K562 (cell line): ENCODE measurements around the gene CD151. TPM values are rescaled to one million over a fixed set of nuclear protein-coding genes. Genes with fewer than 3 reads are reported as not detected.

Experiments used
- AFF4 ChIP-seq: sonication (generic); formaldehyde crosslinking; IDR thresholded peaks from 2 replicates; pipeline ENCODE4 v1.8.0; 2023; ENCODE audit warnings: mild to moderate bottlenecking, missing genetic modification reagents
- CTCF ChIP-seq, 3 experiments: IDR thresholded peaks in 2 of 3; conservative IDR thresholded peaks in 1 of 3; 2 replicates each; pipeline ENCODE4 v1.5.1; 2011 to 2012; ENCODE audit warnings: low read length in 3 of 3, mild to moderate bottlenecking in 3 of 3, control low read depth in 2 of 3, improper control_type of control experiment in 1 of 3, inconsistent platforms in 1 of 3, low read depth in 1 of 3, mixed read lengths in 1 of 3, moderate library complexity in 1 of 3; ENCODE audit not compliant: insufficient read depth in 2 of 3
- HEY1 ChIP-seq: fragments of 250-450 bp; sonication (Bioruptor Pico); IDR thresholded peaks from 2 replicates; pipeline ENCODE4 v1.5.0; 2020; ENCODE audit warnings: mild to moderate bottlenecking, moderate library complexity, borderline replicate concordance
- HNRNPLL ChIP-seq: fragments of 200-400 bp; formaldehyde crosslinking; IDR thresholded peaks from 2 replicates; pipeline ENCODE4 v1.6.1; 2017; ENCODE audit warnings: low read length, low read depth, mild to moderate bottlenecking; ENCODE audit not compliant: poor library complexity, severe bottlenecking
- NRF1 ChIP-seq, 2 experiments: fragments of 450-650 bp; IDR thresholded peaks in 1 of 2; conservative IDR thresholded peaks in 1 of 2; 2 replicates each; pipeline ENCODE4 v1.6.1; 2014; ENCODE audit warnings: mild to moderate bottlenecking in 2 of 2
- SOX6 ChIP-seq: fragments of 450-650 bp; IDR thresholded peaks from 2 replicates; pipeline ENCODE4 v1.6.1; 2014; ENCODE audit warnings: mild to moderate bottlenecking
- ZBTB33 ChIP-seq: sonication (generic); formaldehyde crosslinking; IDR thresholded peaks from 2 replicates; pipeline ENCODE4 v1.8.1; 2023; ENCODE audit warnings: mild to moderate bottlenecking, missing genetic modification reagents
- ZBTB9 ChIP-seq: fragments of 450-650 bp; formaldehyde crosslinking; IDR thresholded peaks from 2 replicates; pipeline ENCODE4 v1.4.0; 2020; ENCODE audit warnings: mild to moderate bottlenecking, moderate library complexity
- ZNF175 ChIP-seq: fragments of 200-800 bp; sonication (Bioruptor generic); IDR thresholded peaks from 2 replicates; pipeline ENCODE4 v1.6.1; 2016; ENCODE audit warnings: low read depth, mild to moderate bottlenecking, missing genetic modification characterization, missing compliant biosample characterization
- ZNF511 ChIP-seq: sonication (generic); formaldehyde crosslinking; IDR thresholded peaks from 2 replicates; pipeline ENCODE4 v1.8.0; 2022; ENCODE audit warnings: mild to moderate bottlenecking, missing genetic modification reagents
- ZNF639 ChIP-seq, 2 experiments: fragments of 200-800 bp in 1 of 2; sonication (Bioruptor generic) in 1 of 2; sonication (generic) in 1 of 2; formaldehyde crosslinking in 1 of 2; IDR thresholded peaks in 1 of 2; conservative IDR thresholded peaks in 1 of 2; 2 replicates each; pipeline versions ENCODE4 v1.5.0 to v1.6.1; 2016 to 2020; ENCODE audit warnings: missing compliant biosample characterization in 1 of 2, missing genetic modification characterization in 1 of 2, missing genetic modification reagents in 1 of 2
- polyA plus RNA-seq, 8 experiments: library from polyadenylated mRNA; depleted of rRNA in 4 of 8; stranded (reverse) in 5 of 8; unstranded in 3 of 8; fragments of >200 nt; fragmentation: Nextera tagmentation in 2 of 8; fragmentation: Illumina TruSeq in 1 of 8; extraction: Ambion mirVana in 2 of 8; extraction: Trizol in 1 of 8; gene quantifications; 2 replicates each; pipeline versions ENCODE4 v1.2.1 to v1.2.3, GENCODE V29; 2011 to 2014; ENCODE audit warnings: inconsistent platforms in 1 of 8, missing spikeins in 1 of 8
- total RNA-seq, 7 experiments: library from RNA; depleted of rRNA in 6 of 7; stranded (reverse); fragments of >200 nt in 6 of 7; fragmentation: Illumina TruSeq in 2 of 7; extraction: Trizol in 2 of 7; gene quantifications; 2 replicates each; pipeline versions ENCODE4 v1.2.1 to v1.2.3, GENCODE V29; 2011 to 2021; ENCODE audit warnings: low replicate concordance in 1 of 7

Gene CD151
- total and polyA plus RNA-seq, 9 of the 15 experiments (the other 6 are each of a cell fraction or from before 2014, with no cell fraction given), result 2.3 to 187 (median 140) TPM

GRCh38 chr11:842370-843002, 9.7 kb downstream of the CD151 start, which contains the start of the genes POLR2L and TSPAN4 (continued):
- TF ChIP-seq ZBTB33 (CRISPR knock-in tag) (peak; percentile 80), HEY1 (CRISPR knock-in tag) (no peak), SOX6 (peak; percentile 50; the same call in 1 of the 2 replicates), ZNF511 (peak; percentile 77; the same call in 1 of the 2 replicates), HNRNPLL (peak; percentile 54), NRF1 (conservative IDR thresholded peaks at IDR 0.05 in 1 of 2, IDR thresholded peaks at IDR 0.05 in 1 of 2) (peak in 1 of 2 experiments; percentile 72; a peak in 2 of 4 replicates), ZNF639 (CRISPR knock-in tag; conservative IDR thresholded peaks at IDR 0.05 in 1 of 2, IDR thresholded peaks at IDR 0.05 in 1 of 2) (no peak), CTCF (IDR thresholded peaks at IDR 0.05 in 2 of 3, conservative IDR thresholded peaks at IDR 0.05 in 1 of 3; ENCODE audit: insufficient read depth in 2 of 3, low read depth in 1 of 3, low read length in 3 of 3) (0 out of 6 replicates have a peak, but pooled peaks of 1 of the 3 experiments have one; percentile 14), AFF4 (no peak), ZNF175 (CRISPR knock-in tag) (no peak), ZBTB9 (peak; percentile 92)
